Peyer's patch (tissue), 4 donors: ENCODE measurements around the gene XBP1.

Experiments used
- POLR2A ChIP-seq, 2 donors: fragments of 450-650 bp; IDR thresholded peaks; one replicate each; pipeline ENCODE4 v1.5.1; 2017; ENCODE audit warnings: antibody characterized with exemption in 2 of 2, mild to moderate bottlenecking in 2 of 2, moderate library complexity in 2 of 2
- TF ChIP-seq, protein P1 (sequence below), 6 experiments: fragments of 450-650 bp in 4 of 6; fragments of 200-600 bp in 2 of 6; sonication (generic) in 1 of 6; IDR thresholded peaks; one replicate each; pipeline ENCODE4 v1.5.1; 2017 to 2019; ENCODE audit warnings: antibody characterized with exemption in 6 of 6, mild to moderate bottlenecking in 3 of 6, moderate library complexity in 1 of 6

DNA sequence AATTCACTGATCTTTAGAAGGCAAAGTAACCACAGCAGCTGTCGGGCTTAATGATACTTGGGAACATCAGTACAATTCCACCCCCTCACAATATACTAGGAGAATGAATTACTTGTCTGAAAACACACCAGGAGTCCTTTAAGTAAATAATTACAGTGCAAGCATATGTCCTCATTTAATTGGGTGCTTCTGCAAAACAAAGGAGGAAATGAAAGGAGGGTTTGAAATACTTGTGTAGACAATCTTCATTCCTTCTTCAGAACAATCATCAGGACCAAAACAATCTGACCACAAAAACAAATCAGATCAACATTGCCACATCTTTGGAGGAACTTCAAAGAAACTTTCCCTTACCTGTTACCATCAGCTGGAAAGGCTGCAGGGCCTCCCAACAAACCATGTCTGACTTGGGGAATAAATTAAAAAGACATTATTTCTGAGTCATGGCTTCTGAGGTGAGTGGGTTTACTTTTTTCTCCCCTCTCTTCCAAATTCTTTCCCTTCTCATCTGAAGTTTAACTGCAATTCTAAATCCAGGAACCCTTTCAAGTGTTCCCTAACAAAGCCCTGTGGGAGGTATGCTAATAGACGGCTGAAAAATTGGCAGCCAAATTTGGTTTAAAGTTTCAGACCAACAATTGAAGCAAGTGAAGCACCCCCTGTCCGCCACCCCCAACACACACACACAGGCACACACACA lies 40.4 kb downstream of the XBP1 start:
- TF ChIP-seq, protein P1, sequence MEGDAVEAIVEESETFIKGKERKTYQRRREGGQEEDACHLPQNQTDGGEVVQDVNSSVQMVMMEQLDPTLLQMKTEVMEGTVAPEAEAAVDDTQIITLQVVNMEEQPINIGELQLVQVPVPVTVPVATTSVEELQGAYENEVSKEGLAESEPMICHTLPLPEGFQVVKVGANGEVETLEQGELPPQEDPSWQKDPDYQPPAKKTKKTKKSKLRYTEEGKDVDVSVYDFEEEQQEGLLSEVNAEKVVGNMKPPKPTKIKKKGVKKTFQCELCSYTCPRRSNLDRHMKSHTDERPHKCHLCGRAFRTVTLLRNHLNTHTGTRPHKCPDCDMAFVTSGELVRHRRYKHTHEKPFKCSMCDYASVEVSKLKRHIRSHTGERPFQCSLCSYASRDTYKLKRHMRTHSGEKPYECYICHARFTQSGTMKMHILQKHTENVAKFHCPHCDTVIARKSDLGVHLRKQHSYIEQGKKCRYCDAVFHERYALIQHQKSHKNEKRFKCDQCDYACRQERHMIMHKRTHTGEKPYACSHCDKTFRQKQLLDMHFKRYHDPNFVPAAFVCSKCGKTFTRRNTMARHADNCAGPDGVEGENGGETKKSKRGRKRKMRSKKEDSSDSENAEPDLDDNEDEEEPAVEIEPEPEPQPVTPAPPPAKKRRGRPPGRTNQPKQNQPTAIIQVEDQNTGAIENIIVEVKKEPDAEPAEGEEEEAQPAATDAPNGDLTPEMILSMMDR (IDR thresholded peaks at IDR 0.05) = no peak
- no peak for TF ChIP-seq POLR2A (IDR thresholded peaks at IDR 0.05)
